NCI-H526 (cell line): ENCODE data around the gene ZNF337.
"Not testable (repeated sequence)": the region's sequence is repeated elsewhere in the genome, so short reads cannot be mapped to it uniquely, and the experiment has no call there.

Source experiments
- DNase-seq, 2 experiments: peaks; one replicate each; lab custom pipeline; 2025; lab: John Stamatoyannopoulos, UW

The ZNF337 gene

DNA sequence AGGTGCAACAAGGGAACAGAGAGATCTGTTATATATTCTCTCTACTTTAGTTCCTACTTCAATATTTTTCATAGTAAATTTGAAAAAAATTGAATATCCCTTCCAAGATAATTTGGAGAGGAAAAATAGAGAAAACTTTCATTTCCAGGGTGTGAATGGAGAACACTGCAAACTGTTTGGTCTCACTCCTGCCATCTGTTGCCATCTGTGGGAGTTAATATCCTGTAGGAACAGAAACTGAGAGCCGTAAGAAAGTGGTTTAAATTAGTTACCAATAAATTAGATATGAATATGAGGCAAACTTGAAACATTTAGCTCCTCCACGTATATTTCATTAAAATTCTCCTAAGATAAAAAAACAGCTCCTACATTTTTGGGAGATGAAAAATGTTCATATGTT is 4.2 kb downstream of the ZNF337 start:
- no peak for DNase-seq

GRCh38 chr20:25690427-25690826 is 6.2 kb downstream of the ZNF337 start:
- no peak for DNase-seq

- no peak for DNase-seq
These were observed 10.3 kb downstream of the ZNF337 start for GRCh38 chr20:25686081-25687067.

DNA sequence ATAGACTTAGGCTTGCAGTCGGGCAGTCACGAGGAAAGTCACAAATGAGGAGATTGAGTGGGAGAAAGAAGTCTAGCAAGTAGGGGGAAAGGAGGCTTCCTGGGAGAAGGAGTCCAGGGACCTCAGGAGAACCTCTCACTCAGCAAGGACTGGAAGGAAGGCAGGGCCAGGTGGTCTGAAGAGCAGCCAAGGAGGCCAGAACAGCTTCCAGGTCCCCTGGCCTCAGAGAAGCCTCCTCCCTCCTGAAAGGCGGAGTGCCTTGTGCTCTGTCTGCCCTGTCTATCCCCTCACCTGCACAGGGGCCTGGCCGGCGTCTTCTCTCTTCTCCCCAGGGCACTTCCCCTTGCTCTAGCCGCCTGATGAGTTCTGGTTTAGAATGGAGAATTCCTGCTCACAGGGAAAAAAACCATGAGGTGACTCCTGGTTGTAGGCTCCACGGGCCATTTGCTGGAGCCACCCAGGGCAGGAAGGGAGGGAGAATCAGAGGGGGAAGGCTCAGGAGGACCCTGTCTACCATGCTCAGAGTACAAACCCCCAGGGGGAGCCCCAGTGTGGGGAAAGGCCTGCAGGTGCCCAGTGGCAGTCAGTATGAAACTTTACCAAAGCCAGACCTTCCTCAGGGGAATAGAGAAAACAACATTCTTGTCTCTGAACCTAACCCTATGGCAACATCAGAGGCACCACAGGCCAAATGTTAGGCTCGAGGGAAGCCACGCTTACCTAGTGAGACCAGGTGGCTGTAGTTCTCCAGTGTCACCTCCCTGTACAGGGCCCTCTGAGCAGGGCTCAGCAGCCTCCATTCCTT is 11.2 kb downstream of the ZNF337 start:
- DNase-seq = no peak

- not testable (repeated sequence) for DNase-seq
These were observed 12.8 kb downstream of the ZNF337 start for GRCh38 chr20:25683826-25684225.

- no peak for DNase-seq
These were observed 13.6 kb downstream of the ZNF337 start for GRCh38 chr20:25683050-25683449.

DNA sequence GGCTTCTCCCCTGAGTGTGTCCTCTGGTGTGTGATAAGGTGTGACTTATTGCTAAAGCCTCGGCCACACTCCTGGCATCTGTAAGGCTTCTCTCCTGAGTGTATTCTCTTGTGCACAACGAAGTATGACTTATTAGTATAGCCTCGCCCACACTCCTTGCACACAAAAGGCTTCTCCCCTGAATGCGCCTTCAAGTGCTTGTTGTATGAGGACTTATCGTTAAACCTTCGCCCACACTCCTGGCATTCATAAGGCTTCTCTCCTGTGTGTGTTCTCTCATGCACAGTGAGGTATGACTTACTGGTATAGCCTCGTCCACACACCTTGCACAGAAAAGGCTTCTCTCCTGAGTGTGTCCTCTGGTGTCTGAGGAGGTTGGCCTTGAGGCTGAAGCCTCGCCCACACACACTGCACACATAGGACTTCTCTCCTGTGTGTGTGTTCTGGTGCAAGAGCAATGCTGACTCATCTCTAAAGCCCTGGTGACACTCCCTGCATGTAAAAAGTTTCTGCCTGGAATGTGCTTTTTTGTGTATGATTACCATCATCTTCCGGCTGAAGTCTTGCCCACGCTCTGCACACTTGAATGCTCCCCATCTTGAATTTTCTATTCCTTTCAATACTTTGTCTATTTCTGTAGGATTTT is 20.4 kb downstream of the ZNF337 start:
- no peak for DNase-seq

DNA sequence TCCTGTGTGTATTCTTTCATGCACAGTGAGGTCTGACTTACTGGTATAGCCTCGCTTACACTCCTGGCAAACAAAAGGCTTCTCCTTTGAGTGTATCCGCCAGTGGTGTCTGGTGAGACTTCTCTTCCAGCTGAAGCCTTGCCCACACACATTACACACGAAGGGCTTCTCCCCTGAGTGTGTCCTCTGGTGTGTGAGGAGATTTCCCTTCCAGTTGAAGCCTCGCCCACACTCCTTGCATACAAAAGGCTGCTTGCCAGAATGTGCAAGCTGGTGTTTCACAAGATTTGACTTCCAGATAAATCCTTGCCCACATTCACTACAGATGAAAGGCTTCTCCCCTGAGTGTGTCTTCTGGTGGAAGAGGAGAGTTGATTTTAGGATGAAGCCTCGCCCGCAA is 21.5 kb downstream of the ZNF337 start:
- DNase-seq = no peak

- no peak for DNase-seq
These were observed 23.9 kb downstream of the ZNF337 start for GRCh38 chr20:25672659-25673235.

- DNase-seq = no peak
These were observed 26.7 kb downstream of the ZNF337 start for GRCh38 chr20:25669826-25670422.

DNA sequence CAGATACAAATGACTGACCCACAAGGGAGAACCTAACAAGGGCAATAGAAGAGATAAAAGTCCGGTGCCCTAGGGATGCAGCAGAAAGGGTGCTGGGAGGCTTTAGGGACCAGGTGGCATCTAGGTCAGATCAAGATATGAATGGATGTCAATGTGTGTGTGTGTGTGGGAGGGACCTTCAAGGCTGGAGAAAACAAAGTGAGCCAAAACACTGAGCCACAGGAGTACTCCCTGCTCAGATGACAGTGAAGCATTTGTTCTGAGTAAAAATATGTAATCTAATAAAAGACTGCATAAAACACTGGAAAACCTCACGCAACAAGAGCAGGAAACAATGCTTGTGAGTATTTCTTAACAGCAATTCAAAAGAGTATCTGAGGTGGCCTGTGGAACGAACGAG is 28.2 kb downstream of the ZNF337 start:
- DNase-seq = no peak

- no peak for DNase-seq
These were observed 36.7 kb downstream of the ZNF337 start for GRCh38 chr20:25659999-25660398.

- DNase-seq = no peak
These were observed 42.2 kb downstream of the ZNF337 start for GRCh38 chr20:25654487-25654886.

GRCh38 chr20:25652866-25653265 is 43.8 kb downstream of the ZNF337 start:
- DNase-seq = not testable (repeated sequence)

GRCh38 chr20:25644814-25645213 is 51.8 kb downstream of the ZNF337 start:
- no peak for DNase-seq

DNA sequence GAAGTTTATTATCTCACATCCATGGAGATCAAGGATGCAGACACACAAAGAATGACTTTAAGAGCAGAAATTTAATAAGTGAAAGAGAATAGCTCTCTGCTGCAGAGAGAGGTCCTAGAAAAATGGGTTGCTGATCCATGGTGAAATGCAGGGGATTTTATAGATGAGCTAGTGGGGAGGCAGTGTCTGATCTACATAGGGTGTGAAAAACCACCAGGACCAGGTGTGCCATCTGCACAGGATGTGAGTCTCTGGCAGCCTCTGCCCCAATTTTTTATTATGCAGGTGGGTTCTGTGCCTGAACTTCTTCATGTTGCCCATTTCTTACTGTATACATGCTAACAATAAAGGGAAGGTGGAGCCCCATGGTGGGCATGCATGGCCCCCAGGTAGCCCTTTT is 52.9 kb downstream of the ZNF337 start:
- no peak for DNase-seq

GRCh38 chr20:25637247-25637646 is 59.4 kb downstream of the ZNF337 start:
- no peak for DNase-seq

DNA sequence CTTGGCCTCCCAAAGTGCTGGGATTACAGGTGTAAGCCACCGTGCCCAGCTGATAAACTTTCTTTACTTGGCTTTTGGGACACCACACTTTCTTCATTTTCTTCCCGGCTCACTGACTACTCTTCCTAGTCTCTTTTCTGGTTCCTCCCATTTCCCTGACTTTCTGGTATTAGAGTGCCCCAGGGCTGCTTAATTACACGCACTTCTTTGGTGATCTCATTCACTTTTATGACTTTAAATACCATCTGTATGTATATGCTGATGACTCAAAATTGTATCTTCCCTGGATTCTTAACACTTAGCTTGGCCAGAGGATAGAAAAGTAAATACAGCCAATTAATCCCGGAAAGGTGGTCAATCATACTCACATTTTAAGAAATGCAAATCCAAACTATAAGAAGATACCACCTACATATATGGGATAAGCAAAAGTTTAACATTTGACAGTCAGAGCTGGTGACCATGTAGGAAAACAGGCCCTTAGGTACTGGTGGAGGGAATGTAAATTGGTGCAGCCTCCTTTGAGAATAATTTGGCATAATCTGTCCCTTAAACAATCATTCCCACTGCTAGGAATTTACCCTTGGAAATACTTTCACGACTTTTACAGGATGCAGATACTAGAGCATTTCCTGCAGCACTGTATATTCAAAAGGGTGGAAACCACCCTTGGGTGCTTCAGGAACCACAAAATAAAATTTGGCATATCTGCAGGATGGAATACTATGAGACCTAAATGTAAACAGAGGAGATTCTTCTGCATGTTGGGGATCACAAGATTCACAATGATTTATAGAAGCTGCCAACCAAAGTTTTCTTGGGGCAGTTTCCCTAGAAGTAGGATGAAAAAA is 63.5 kb downstream of the ZNF337 start:
- no peak for DNase-seq

DNA sequence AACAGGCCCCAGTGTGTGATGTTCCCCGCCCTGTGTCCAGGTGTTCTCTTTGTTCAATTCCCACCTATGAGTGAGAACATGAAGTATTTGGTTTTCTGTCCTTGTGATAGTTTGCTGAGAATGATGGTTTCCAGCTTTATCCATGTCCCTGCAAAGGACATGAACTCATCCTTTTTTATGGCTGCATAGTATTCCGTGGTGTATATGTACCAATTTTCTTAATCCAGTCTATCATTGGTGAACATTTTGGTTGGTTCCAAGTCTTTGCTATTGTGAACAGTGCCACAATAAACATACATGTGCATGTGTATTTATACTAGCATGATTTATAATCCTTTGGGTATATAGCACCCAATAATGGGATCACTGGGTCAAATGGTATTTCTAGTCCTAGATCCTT is 66.0 kb downstream of the ZNF337 start:
- DNase-seq = not testable (repeated sequence)

DNA sequence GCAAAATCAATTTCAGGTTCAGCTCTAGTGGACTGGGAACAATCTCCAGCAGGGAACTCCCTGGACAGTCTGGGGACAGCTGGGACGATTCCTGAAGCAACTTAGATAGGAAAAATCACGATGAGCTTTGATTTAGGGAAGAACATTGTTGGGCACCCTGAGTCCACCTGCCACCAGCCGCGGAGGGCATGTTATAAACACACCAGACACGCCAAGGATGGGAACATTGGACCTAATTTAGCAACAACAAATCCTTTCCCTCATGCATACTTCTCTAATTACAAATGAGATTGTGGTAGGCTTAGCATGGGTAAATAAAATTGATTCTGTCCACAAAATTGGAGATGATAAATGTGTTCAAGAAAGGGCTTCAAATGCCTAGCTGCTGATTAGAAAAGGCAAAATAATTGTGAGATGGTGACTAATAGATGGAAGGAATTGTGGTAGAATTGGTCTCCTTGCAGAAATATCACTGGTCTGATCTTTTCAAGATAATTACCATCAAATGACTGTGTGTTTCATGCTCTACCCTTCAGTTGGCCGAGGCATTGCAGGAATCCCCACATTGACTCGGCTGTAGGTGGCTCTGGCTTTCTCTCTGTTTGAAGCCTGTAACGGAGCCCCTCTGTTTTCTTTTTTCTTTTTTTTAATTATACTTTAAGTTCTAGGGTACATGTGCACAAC is 66.7 kb downstream of the ZNF337 start:
- DNase-seq = no peak
